Cardiac muscle cell (in vitro differentiated cells and primary cell): ENCODE measurements around the gene ZFYVE1. TPM values are rescaled to one million over a fixed set of nuclear protein-coding genes. Genes with fewer than 3 reads are reported as not detected.

Experiments
- DNase-seq, 2 donors: peaks; one replicate each; pipeline versions ENCODE4 v3.0.0 to v3.0.0-alpha.2; 2010 to 2017; ENCODE audit warnings: low read depth in 1 of 2, low spot score in 1 of 2
- H3K27ac ChIP-seq: fragments of 200-600 bp; sonication (generic); 2 replicates; pipeline ENCODE4 v1.5.1; 2016
- H3K27me3 ChIP-seq: fragments of 200-600 bp; sonication (generic); 2 replicates; pipeline ENCODE4 v1.6.0; 2016; ENCODE audit warnings: control low read depth
- H3K36me3 ChIP-seq: fragments of 200-600 bp; sonication (generic); 2 replicates; pipeline ENCODE4 v1.5.1; 2016; ENCODE audit warnings: control low read depth
- H3K4me1 ChIP-seq: fragments of 200-600 bp; sonication (generic); 2 replicates; pipeline ENCODE4 v1.8.1; 2017; ENCODE audit warnings: low read depth, mild to moderate bottlenecking, mixed run types
- H3K4me3 ChIP-seq: fragments of 200-600 bp; sonication (generic); 2 replicates; pipeline ENCODE4 v1.5.1; 2016; ENCODE audit warnings: mild to moderate bottlenecking
- H3K9me3 ChIP-seq: fragments of 200-600 bp; sonication (generic); 2 replicates; pipeline ENCODE4 v1.5.1; 2017; ENCODE audit warnings: low read depth, mild to moderate bottlenecking, control low read depth
- polyA plus RNA-seq: library from polyadenylated mRNA; unstranded; fragments of >200 nt; fragmentation: Nextera tagmentation; extraction: Ambion mirVana; gene quantifications from 2 replicates; pipeline ENCODE4 v1.2.1, GENCODE V29; 2016
- total RNA-seq: library from RNA; depleted of rRNA; stranded (reverse); fragments of >200 nt; gene quantifications from 2 replicates; pipeline ENCODE4 v1.2.3, GENCODE V29; 2016
- TF ChIP-seq, protein P1 (sequence below): IDR thresholded peaks from 2 replicates; pipeline ENCODE4 v1.5.1; 2012; ENCODE audit warnings: low read depth, mild to moderate bottlenecking, low read length

ZFYVE1 gene
- total and polyA plus RNA-seq, 2 experiments from 2014 or later: 16.6 to 18.5 TPM

GRCh38 chr14:72970824-72971434 lies 56.0 kb downstream of the ZFYVE1 start:
- no peak for DNase-seq
- no peaks in the 10 kb centered on the region for H3K9me3 ChIP-seq
- TF ChIP-seq, protein P1, sequence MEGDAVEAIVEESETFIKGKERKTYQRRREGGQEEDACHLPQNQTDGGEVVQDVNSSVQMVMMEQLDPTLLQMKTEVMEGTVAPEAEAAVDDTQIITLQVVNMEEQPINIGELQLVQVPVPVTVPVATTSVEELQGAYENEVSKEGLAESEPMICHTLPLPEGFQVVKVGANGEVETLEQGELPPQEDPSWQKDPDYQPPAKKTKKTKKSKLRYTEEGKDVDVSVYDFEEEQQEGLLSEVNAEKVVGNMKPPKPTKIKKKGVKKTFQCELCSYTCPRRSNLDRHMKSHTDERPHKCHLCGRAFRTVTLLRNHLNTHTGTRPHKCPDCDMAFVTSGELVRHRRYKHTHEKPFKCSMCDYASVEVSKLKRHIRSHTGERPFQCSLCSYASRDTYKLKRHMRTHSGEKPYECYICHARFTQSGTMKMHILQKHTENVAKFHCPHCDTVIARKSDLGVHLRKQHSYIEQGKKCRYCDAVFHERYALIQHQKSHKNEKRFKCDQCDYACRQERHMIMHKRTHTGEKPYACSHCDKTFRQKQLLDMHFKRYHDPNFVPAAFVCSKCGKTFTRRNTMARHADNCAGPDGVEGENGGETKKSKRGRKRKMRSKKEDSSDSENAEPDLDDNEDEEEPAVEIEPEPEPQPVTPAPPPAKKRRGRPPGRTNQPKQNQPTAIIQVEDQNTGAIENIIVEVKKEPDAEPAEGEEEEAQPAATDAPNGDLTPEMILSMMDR: no peak
- H3K4me3 ChIP-seq: no peak overlapping the region
- no peaks in the 10 kb centered on the region for H3K4me1 ChIP-seq
- peaks cover 28% of the 10 kb centered on the region for H3K36me3 ChIP-seq
- no peaks in the 10 kb centered on the region for H3K27me3 ChIP-seq
- no peak overlapping the region for H3K27ac ChIP-seq

- Histone ChIP-seq H3K27ac (no peak overlapping the region), H3K27me3 (no peaks in the 10 kb centered on the region), H3K4me1 (no peaks in the 10 kb centered on the region), H3K9me3 (no peaks in the 10 kb centered on the region), H3K4me3 (no peak overlapping the region), H3K36me3 (peaks cover 24% of the 10 kb centered on the region)
- DNase-seq: no peak
- TF ChIP-seq, protein P1: no peak
These were observed 56.8 kb downstream of the ZFYVE1 start for GRCh38 chr14:72970058-72970630.

GRCh38 chr14:72968316-72968715 lies 58.6 kb downstream of the ZFYVE1 start:
- Histone ChIP-seq H3K9me3 (no peaks in the 10 kb centered on the region), H3K27me3 (no peaks in the 10 kb centered on the region), H3K4me1 (no peaks in the 10 kb centered on the region), H3K36me3 (peaks cover 6% of the 10 kb centered on the region), H3K27ac (no peak overlapping the region), H3K4me3 (no peak overlapping the region)
- TF ChIP-seq, protein P1: no peak
- no peak for DNase-seq

DNA sequence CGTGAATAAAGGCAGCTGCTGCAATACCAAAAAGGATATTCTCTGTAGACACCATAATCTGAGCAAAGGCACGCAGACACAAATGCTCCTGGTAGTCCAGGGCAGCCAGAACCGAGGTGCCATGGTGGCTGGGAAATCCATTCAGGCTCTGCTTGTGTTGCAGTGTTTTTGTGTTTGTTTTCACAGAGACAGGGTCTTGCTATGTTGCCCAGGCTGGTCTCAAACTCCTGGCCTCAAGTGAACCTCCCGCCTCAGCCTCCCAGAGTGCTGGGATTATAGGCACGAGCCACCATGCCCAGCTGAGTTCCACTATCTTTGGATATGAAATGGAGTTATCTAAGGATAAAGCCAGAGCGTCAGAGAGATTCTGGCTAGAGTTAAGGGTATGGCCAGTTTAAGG lies 60.9 kb downstream of the ZFYVE1 start:
- no peaks in the 10 kb centered on the region for H3K27me3 ChIP-seq
- no peak overlapping the region for H3K27ac ChIP-seq
- peaks cover 6% of the 10 kb centered on the region for H3K36me3 ChIP-seq
- no peak overlapping the region for H3K4me3 ChIP-seq
- no peak for DNase-seq
- H3K4me1 ChIP-seq: no peaks in the 10 kb centered on the region
- TF ChIP-seq, protein P1: no peak
- H3K9me3 ChIP-seq: no peaks in the 10 kb centered on the region

GRCh38 chr14:72965249-72965648 lies 61.7 kb downstream of the ZFYVE1 start:
- DNase-seq: peak in 1 of 2 donors; percentile 22
- H3K9me3 ChIP-seq: no peaks in the 10 kb centered on the region
- no peaks in the 10 kb centered on the region for H3K27me3 ChIP-seq
- H3K27ac ChIP-seq: no peak overlapping the region
- TF ChIP-seq, protein P1: no peak
- peaks cover 5% of the 10 kb centered on the region for H3K36me3 ChIP-seq
- H3K4me3 ChIP-seq: no peak overlapping the region
- no peaks in the 10 kb centered on the region for H3K4me1 ChIP-seq
